ENCODE results near the gene TSSK1B.
"Not testable (repeated sequence)": the region's sequence is repeated elsewhere in the genome, so short reads cannot be mapped to it uniquely, and the experiment has no call there.

TSSK1B gene

DNA sequence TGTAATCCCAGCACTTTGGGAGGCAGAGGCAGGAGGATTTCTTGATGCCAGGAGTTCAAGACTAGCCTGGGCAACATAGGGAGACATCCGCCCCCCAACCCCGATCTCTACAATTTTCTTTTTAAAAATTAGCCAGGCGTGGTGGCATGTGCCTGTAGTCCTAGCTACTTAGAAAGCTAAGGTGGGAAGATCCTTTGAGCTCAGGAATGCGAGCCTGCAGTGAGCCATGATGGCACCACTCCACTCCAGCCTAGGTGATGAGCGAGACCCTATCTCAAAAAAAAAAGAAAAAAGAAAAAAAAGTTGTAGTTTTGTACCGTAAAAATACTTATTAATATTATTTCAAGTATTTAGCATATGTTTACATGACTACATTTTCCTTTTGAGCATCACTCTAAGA, 29.3 kb downstream of the TSSK1B start:
- Histone ChIP-seq H3K4me3 (ENCODE audit: insufficient read depth in 1 of 2, low read depth in 1 of 2, low read length in 2 of 2) (no peak overlapping the region), H2BK15ac (ENCODE audit: low read depth, poor library complexity, severe bottlenecking) (no peak overlapping the region), H2AFZ (ENCODE audit: low read depth, low read length) (no peak overlapping the region), H3K14ac (ENCODE audit: low read length in 2 of 2) (no peak overlapping the region), H3K9me3 (ENCODE audit: control insufficient read depth, low read length) (no peaks in the 10 kb centered on the region), H2BK5ac (ENCODE audit: low read depth, low read length, poor library complexity, severe bottlenecking) (no peak overlapping the region), H3K4ac (ENCODE audit: low read depth in 1 of 2, low read length in 2 of 2) (no peak overlapping the region), H3K23ac (ENCODE audit: low read length in 2 of 2) (no peak overlapping the region), H2AK5ac (ENCODE audit: low read length, severe bottlenecking) (no peak overlapping the region), H3K4me2 (ENCODE audit: low read length, poor library complexity, severe bottlenecking) (no peak overlapping the region), H3K27me3 (ENCODE audit: control insufficient read depth in 1 of 2, insufficient read depth in 1 of 2, low read length in 2 of 2) (no peaks in the 10 kb centered on the region), H3K79me1 (replicated peaks; ENCODE audit: low read length, poor library complexity, severe bottlenecking) (no peaks in the 10 kb centered on the region), H3K18ac (ENCODE audit: low read depth in 1 of 2, low read length in 2 of 2) (no peak overlapping the region), H2BK12ac (ENCODE audit: low read length in 2 of 2) (no peak overlapping the region), H4K8ac (ENCODE audit: low read length) (no peak overlapping the region), H2BK120ac (ENCODE audit: low read depth, low read length) (no peak overlapping the region), H3K27ac (ENCODE audit: low read length, poor library complexity, severe bottlenecking) (no peak overlapping the region), H3K4me1 (ENCODE audit: control insufficient read depth, insufficient read depth, low read depth, low read length) (no peaks in the 10 kb centered on the region), H3K9ac (ENCODE audit: low read length) (no peak overlapping the region), H3K36me3 (ENCODE audit: control insufficient read depth in 1 of 2, insufficient read depth in 2 of 2, low read depth in 1 of 2, low read length in 2 of 2) (no peaks in the 10 kb centered on the region), H4K91ac (ENCODE audit: low read length) (no peak overlapping the region)
- no peak for DNase-seq
- WGBS, result 100% methylated on average over 2 of the region's 6 CpGs

GRCh38 chr5:113404269-113404668, 30.5 kb downstream of the TSSK1B start:
- Histone ChIP-seq H4K91ac (ENCODE audit: low read length) (no peak overlapping the region), H3K36me3 (ENCODE audit: control insufficient read depth in 1 of 2, insufficient read depth in 2 of 2, low read depth in 1 of 2, low read length in 2 of 2) (no peaks in the 10 kb centered on the region), H3K18ac (ENCODE audit: low read depth in 1 of 2, low read length in 2 of 2) (no peak overlapping the region), H3K27ac (ENCODE audit: low read length, poor library complexity, severe bottlenecking) (no peak overlapping the region), H2BK5ac (ENCODE audit: low read depth, low read length, poor library complexity, severe bottlenecking) (no peak overlapping the region), H2AK5ac (ENCODE audit: low read length, severe bottlenecking) (no peak overlapping the region), H3K27me3 (ENCODE audit: control insufficient read depth in 1 of 2, insufficient read depth in 1 of 2, low read length in 2 of 2) (no peaks in the 10 kb centered on the region), H3K4me3 (ENCODE audit: insufficient read depth in 1 of 2, low read depth in 1 of 2, low read length in 2 of 2) (no peak overlapping the region), H3K9me3 (ENCODE audit: control insufficient read depth, low read length) (no peaks in the 10 kb centered on the region), H3K79me1 (replicated peaks; ENCODE audit: low read length, poor library complexity, severe bottlenecking) (no peaks in the 10 kb centered on the region), H4K8ac (ENCODE audit: low read length) (no peak overlapping the region), H3K9ac (ENCODE audit: low read length) (no peak overlapping the region), H2BK12ac (ENCODE audit: low read length in 2 of 2) (no peak overlapping the region), H2BK15ac (ENCODE audit: low read depth, poor library complexity, severe bottlenecking) (no peak overlapping the region), H3K4me1 (ENCODE audit: control insufficient read depth, insufficient read depth, low read depth, low read length) (no peaks in the 10 kb centered on the region), H3K14ac (ENCODE audit: low read length in 2 of 2) (no peak overlapping the region), H3K4ac (ENCODE audit: low read depth in 1 of 2, low read length in 2 of 2) (no peak overlapping the region), H2AFZ (ENCODE audit: low read depth, low read length) (no peak overlapping the region), H3K23ac (ENCODE audit: low read length in 2 of 2) (no peak overlapping the region), H3K4me2 (ENCODE audit: low read length, poor library complexity, severe bottlenecking) (no peak overlapping the region), H2BK120ac (ENCODE audit: low read depth, low read length) (no peak overlapping the region)
- DNase-seq, result no peak
- 14% methylated on average over 1 of the region's 2 CpGs for WGBS

DNA sequence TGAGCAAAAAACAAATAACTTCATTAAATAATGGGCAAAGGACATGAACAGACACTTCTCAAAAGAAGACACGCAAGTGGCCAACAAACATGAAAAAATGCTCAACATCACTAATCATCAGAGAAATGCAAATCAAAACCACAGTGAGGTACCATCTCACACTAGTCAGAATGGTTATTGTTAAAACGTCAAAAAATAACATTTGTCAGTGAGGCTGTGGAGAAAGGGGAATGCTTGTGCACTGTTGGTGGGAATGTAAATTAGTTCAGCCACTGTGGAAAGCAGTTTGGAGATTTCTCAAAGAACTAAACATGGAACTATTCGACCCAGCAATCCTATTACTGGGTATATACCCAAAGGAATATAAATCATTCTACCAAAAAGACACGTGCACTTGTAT, 36.8 kb downstream of the TSSK1B start:
- H2BK120ac ChIP-seq (ENCODE audit: low read depth, low read length); H2BK15ac ChIP-seq (ENCODE audit: low read depth, poor library complexity, severe bottlenecking); H4K8ac ChIP-seq (ENCODE audit: low read length); H2BK5ac ChIP-seq (ENCODE audit: low read depth, low read length, poor library complexity, severe bottlenecking); H2AK5ac ChIP-seq (ENCODE audit: low read length, severe bottlenecking); H3K27me3 ChIP-seq (ENCODE audit: control insufficient read depth in 1 of 2, insufficient read depth in 1 of 2, low read length in 2 of 2); H3K36me3 ChIP-seq (ENCODE audit: control insufficient read depth in 1 of 2, insufficient read depth in 2 of 2, low read depth in 1 of 2, low read length in 2 of 2); H3K14ac ChIP-seq (ENCODE audit: low read length in 2 of 2); H2BK12ac ChIP-seq (ENCODE audit: low read length in 2 of 2); DNase-seq; H3K79me1 ChIP-seq (replicated peaks; ENCODE audit: low read length, poor library complexity, severe bottlenecking); H2AFZ ChIP-seq (ENCODE audit: low read depth, low read length); H3K9ac ChIP-seq (ENCODE audit: low read length); H3K4me3 ChIP-seq (ENCODE audit: insufficient read depth in 1 of 2, low read depth in 1 of 2, low read length in 2 of 2); H3K4me2 ChIP-seq (ENCODE audit: low read length, poor library complexity, severe bottlenecking); H3K9me3 ChIP-seq (ENCODE audit: control insufficient read depth, low read length); H3K4ac ChIP-seq (ENCODE audit: low read depth in 1 of 2, low read length in 2 of 2); H3K4me1 ChIP-seq (ENCODE audit: control insufficient read depth, insufficient read depth, low read depth, low read length); H3K23ac ChIP-seq (ENCODE audit: low read length in 2 of 2); H4K91ac ChIP-seq (ENCODE audit: low read length); H3K18ac ChIP-seq (ENCODE audit: low read depth in 1 of 2, low read length in 2 of 2); H3K27ac ChIP-seq (ENCODE audit: low read length, poor library complexity, severe bottlenecking): not testable (repeated sequence)
- 92% methylated on average over 3 of the region's 4 CpGs for WGBS

GRCh38 chr5:113397046-113397445, 37.7 kb downstream of the TSSK1B start:
- H3K4me3 ChIP-seq (ENCODE audit: insufficient read depth in 1 of 2, low read depth in 1 of 2, low read length in 2 of 2), result no peak overlapping the region
- H3K79me1 ChIP-seq (replicated peaks; ENCODE audit: low read length, poor library complexity, severe bottlenecking), result no peaks in the 10 kb centered on the region
- H3K9ac ChIP-seq (ENCODE audit: low read length), result no peak overlapping the region
- H3K14ac ChIP-seq (ENCODE audit: low read length in 2 of 2), result no peak overlapping the region
- WGBS, result 60% methylated on average over 1 of the region's 3 CpGs
- no peak overlapping the region for H2AK5ac ChIP-seq (ENCODE audit: low read length, severe bottlenecking)
- no peak overlapping the region for H3K4me2 ChIP-seq (ENCODE audit: low read length, poor library complexity, severe bottlenecking)
- H3K23ac ChIP-seq (ENCODE audit: low read length in 2 of 2), result no peak overlapping the region
- H2BK5ac ChIP-seq (ENCODE audit: low read depth, low read length, poor library complexity, severe bottlenecking), result no peak overlapping the region
- H2BK15ac ChIP-seq (ENCODE audit: low read depth, poor library complexity, severe bottlenecking), result no peak overlapping the region
- H3K27me3 ChIP-seq (ENCODE audit: control insufficient read depth in 1 of 2, insufficient read depth in 1 of 2, low read length in 2 of 2), result no peaks in the 10 kb centered on the region
- H4K91ac ChIP-seq (ENCODE audit: low read length), result no peak overlapping the region
- no peak overlapping the region for H4K8ac ChIP-seq (ENCODE audit: low read length)
- H2BK120ac ChIP-seq (ENCODE audit: low read depth, low read length), result no peak overlapping the region
- H3K36me3 ChIP-seq (ENCODE audit: control insufficient read depth in 1 of 2, insufficient read depth in 2 of 2, low read depth in 1 of 2, low read length in 2 of 2), result no peaks in the 10 kb centered on the region
- no peaks in the 10 kb centered on the region for H3K4me1 ChIP-seq (ENCODE audit: control insufficient read depth, insufficient read depth, low read depth, low read length)
- no peak overlapping the region for H2BK12ac ChIP-seq (ENCODE audit: low read length in 2 of 2)
- no peak overlapping the region for H2AFZ ChIP-seq (ENCODE audit: low read depth, low read length)
- no peak for DNase-seq
- no peak overlapping the region for H3K18ac ChIP-seq (ENCODE audit: low read depth in 1 of 2, low read length in 2 of 2)
- H3K4ac ChIP-seq (ENCODE audit: low read depth in 1 of 2, low read length in 2 of 2), result no peak overlapping the region
- no peaks in the 10 kb centered on the region for H3K9me3 ChIP-seq (ENCODE audit: control insufficient read depth, low read length)
- no peak overlapping the region for H3K27ac ChIP-seq (ENCODE audit: low read length, poor library complexity, severe bottlenecking)

Measured in mesenchymal stem cell (in vitro differentiated cells and primary cell).